Loucy (cell line): Measurements from ENCODE around the gene MYO1H.
"Not testable (repeated sequence)": the region's sequence is repeated elsewhere in the genome, so short reads cannot be mapped to it uniquely, and the experiment has no call there.

Experiments used
- H2AFZ ChIP-seq: fragments of 200-600 bp; sonication (generic); 2 replicates; pipeline ENCODE4 v1.6.0; 2016; ENCODE audit warnings: antibody characterized with exemption, mild to moderate bottlenecking, low read length, moderate library complexity
- H3F3A ChIP-seq: fragments of 200-600 bp; 2 replicates; pipeline ENCODE4 v1.6.0; 2016; ENCODE audit warnings: antibody characterized with exemption, low read depth, mild to moderate bottlenecking
- H3K27me3 ChIP-seq: fragments of 200-600 bp; sonication (generic); 2 replicates; pipeline ENCODE4 v1.6.1; 2014; ENCODE audit warnings: low read length, mild to moderate bottlenecking; ENCODE audit not compliant: insufficient read depth, poor library complexity, severe bottlenecking
- H3K36me3 ChIP-seq: fragments of 200-600 bp; sonication (generic); 2 replicates; pipeline ENCODE4 v1.6.1; 2016; ENCODE audit warnings: low read length; ENCODE audit not compliant: insufficient read depth
- H3K4me1 ChIP-seq: fragments of 200-600 bp; sonication (generic); 2 replicates; pipeline ENCODE4 v1.5.1; 2014; ENCODE audit warnings: low read length, mild to moderate bottlenecking; ENCODE audit not compliant: insufficient read depth, poor library complexity, severe bottlenecking
- H3K4me2 ChIP-seq: fragments of 200-600 bp; sonication (generic); 2 replicates; pipeline ENCODE4 v1.6.0; 2014; ENCODE audit warnings: antibody characterized with exemption, low read length, low read depth, mild to moderate bottlenecking; ENCODE audit not compliant: poor library complexity, severe bottlenecking
- H3K4me3 ChIP-seq: fragments of 200-600 bp; sonication (generic); 2 replicates; pipeline ENCODE4 v1.5.1; 2014; ENCODE audit warnings: low read length, mild to moderate bottlenecking, mixed read lengths; ENCODE audit not compliant: poor library complexity, severe bottlenecking
- H3K79me2 ChIP-seq: fragments of 200-600 bp; sonication (generic); 2 replicates; pipeline ENCODE4 v1.6.1; 2014; ENCODE audit warnings: low read length; ENCODE audit not compliant: insufficient read depth
- H3K9ac ChIP-seq: fragments of 200-600 bp; sonication (generic); 2 replicates; pipeline ENCODE4 v1.6.0; 2014; ENCODE audit warnings: mild to moderate bottlenecking, low read depth, low read length, moderate library complexity; ENCODE audit not compliant: poor library complexity, severe bottlenecking
- H3K9me2 ChIP-seq: fragments of 200-600 bp; sonication (generic); replicated peaks from 2 replicates; pipeline ENCODE4 v1.6.1; 2016; ENCODE audit warnings: low read depth, low read length, mixed read lengths
- H3K9me3 ChIP-seq: fragments of 200-600 bp; sonication (generic); 2 replicates; pipeline ENCODE4 v1.6.1; 2014; ENCODE audit warnings: mild to moderate bottlenecking, antibody characterized with exemption, low read length, low read depth; ENCODE audit not compliant: insufficient read depth
- H4K20me1 ChIP-seq: fragments of 200-600 bp; sonication (generic); 2 replicates; pipeline ENCODE4 v1.6.0; 2014; ENCODE audit warnings: antibody characterized with exemption, low read length, mild to moderate bottlenecking; ENCODE audit not compliant: insufficient read depth, poor library complexity, severe bottlenecking
- EZH2phosphoT487 ChIP-seq: fragments of 200-600 bp; IDR thresholded peaks from 2 replicates; pipeline ENCODE4 v1.6.1; 2018; ENCODE audit warnings: antibody characterized with exemption, mild to moderate bottlenecking, moderate library complexity, borderline replicate concordance
- TF ChIP-seq, protein P1 (sequence below): fragments of 200-600 bp; sonication (generic); conservative IDR thresholded peaks from 2 replicates; pipeline ENCODE4 v1.5.1; 2014; ENCODE audit warnings: mild to moderate bottlenecking, antibody characterized with exemption, low read length

The MYO1H gene

DNA sequence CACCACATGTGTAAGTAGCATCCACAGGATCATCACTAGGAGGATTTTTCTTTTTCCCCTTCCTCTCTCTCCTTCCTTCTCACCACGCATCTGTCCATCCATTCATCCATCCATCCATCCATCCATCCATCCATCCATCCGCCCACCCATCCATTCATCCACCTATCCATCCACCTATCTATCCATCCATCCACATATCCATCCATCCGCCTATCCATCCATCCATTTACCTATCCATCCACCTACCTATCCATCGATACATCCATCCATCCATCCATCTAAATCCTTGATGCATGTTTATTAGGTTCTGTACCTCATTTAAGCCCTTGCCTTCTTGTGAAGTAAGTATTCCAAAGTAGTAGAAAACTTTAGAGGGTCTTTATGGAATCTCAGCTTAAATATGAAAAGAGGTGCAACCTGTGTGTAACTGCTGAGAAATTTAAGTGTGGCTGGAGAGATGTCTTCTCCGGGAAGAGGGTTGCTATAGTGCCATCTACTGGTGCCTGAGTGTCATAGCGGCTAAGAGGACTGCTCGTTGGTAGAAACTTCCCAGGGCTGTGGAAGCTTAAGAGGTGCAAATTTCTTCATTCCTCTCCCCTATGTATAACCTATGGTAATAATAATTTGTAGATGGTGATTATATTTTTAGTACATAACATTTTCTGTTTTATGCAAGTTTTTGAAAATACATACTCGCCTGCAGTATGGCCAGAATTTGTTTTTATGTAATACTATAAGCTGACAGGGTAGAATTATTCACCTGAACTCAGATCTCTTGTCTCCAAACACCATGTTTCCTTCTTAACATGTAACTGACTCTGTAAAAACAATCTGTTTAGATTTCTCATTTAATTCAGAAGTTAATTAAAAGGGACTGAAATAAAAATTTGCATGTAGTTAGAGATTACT is 46.0 kb downstream of the MYO1H start:
- no peak overlapping the region for H3K4me2 ChIP-seq
- no peaks in the 10 kb centered on the region for H3K4me1 ChIP-seq
- no peaks in the 10 kb centered on the region for H3K9me2 ChIP-seq
- no peak overlapping the region for H2AFZ ChIP-seq
- no peaks in the 10 kb centered on the region for H3F3A ChIP-seq
- no peaks in the 10 kb centered on the region for H3K27me3 ChIP-seq
- H3K36me3 ChIP-seq = no peaks in the 10 kb centered on the region
- no peaks in the 10 kb centered on the region for H3K79me2 ChIP-seq
- no peaks in the 10 kb centered on the region for H3K9me3 ChIP-seq
- no peak for TF ChIP-seq EZH2phosphoT487
- TF ChIP-seq, protein P1, sequence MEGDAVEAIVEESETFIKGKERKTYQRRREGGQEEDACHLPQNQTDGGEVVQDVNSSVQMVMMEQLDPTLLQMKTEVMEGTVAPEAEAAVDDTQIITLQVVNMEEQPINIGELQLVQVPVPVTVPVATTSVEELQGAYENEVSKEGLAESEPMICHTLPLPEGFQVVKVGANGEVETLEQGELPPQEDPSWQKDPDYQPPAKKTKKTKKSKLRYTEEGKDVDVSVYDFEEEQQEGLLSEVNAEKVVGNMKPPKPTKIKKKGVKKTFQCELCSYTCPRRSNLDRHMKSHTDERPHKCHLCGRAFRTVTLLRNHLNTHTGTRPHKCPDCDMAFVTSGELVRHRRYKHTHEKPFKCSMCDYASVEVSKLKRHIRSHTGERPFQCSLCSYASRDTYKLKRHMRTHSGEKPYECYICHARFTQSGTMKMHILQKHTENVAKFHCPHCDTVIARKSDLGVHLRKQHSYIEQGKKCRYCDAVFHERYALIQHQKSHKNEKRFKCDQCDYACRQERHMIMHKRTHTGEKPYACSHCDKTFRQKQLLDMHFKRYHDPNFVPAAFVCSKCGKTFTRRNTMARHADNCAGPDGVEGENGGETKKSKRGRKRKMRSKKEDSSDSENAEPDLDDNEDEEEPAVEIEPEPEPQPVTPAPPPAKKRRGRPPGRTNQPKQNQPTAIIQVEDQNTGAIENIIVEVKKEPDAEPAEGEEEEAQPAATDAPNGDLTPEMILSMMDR = peak; percentile 95
- no peaks in the 10 kb centered on the region for H4K20me1 ChIP-seq
- H3K4me3 ChIP-seq = no peak overlapping the region
- no peak overlapping the region for H3K9ac ChIP-seq

DNA sequence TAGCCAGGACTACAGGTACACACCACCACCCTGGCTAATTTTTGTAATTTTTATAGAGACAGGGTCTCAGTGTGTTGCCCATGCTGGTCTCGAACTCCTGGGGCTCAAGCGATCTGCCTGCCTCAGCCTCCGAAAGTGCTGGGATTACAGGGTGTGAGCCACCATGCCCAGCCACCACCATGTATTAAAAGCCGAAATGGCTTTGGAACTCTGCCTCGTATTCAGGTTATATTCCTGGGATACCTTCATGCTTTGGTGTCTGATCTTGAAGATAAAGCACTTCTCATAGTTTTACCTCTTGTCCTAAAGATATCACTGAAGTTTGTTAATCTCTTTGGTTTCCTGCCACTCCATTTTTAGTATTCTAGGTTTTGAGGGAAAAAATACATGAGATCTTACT is 47.2 kb downstream of the MYO1H start:
- TF ChIP-seq EZH2phosphoT487 = no peak
- TF ChIP-seq, protein P1 = no peak
- H3K36me3 ChIP-seq = no peaks in the 10 kb centered on the region
- H2AFZ ChIP-seq = no peak overlapping the region
- H3K4me2 ChIP-seq = no peak overlapping the region
- H3K9ac ChIP-seq = no peak overlapping the region
- H4K20me1 ChIP-seq = no peaks in the 10 kb centered on the region
- H3F3A ChIP-seq = no peaks in the 10 kb centered on the region
- H3K4me3 ChIP-seq = no peak overlapping the region
- H3K9me2 ChIP-seq = no peaks in the 10 kb centered on the region
- H3K79me2 ChIP-seq = no peaks in the 10 kb centered on the region
- H3K27me3 ChIP-seq = no peaks in the 10 kb centered on the region
- no peaks in the 10 kb centered on the region for H3K9me3 ChIP-seq
- no peaks in the 10 kb centered on the region for H3K4me1 ChIP-seq

DNA sequence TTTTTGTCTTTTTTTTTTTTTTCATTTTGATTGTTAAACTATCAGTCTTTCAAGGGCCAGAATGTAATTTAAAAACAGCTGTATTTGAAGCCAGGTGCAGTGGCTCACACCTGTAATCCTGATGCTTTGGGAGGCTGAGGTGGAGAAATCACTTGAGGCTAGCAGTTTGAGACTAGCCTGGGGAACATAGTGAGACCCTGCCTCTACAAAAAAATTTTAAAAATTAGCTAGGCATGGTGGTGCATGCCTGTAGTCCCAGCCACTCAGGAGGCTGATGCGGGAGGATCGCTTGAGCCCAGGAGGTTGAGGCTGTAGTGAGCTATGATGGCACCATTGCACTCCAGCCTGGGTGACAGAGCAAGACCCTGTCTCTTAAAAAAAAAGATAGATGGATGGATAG is 57.1 kb downstream of the MYO1H start:
- H3F3A ChIP-seq, H3K4me3 ChIP-seq, H3K27me3 ChIP-seq, H4K20me1 ChIP-seq, H3K9ac ChIP-seq, H3K4me2 ChIP-seq, H3K9me3 ChIP-seq, H2AFZ ChIP-seq, H3K79me2 ChIP-seq, H3K4me1 ChIP-seq, H3K36me3 ChIP-seq, H3K9me2 ChIP-seq: not testable (repeated sequence)

DNA sequence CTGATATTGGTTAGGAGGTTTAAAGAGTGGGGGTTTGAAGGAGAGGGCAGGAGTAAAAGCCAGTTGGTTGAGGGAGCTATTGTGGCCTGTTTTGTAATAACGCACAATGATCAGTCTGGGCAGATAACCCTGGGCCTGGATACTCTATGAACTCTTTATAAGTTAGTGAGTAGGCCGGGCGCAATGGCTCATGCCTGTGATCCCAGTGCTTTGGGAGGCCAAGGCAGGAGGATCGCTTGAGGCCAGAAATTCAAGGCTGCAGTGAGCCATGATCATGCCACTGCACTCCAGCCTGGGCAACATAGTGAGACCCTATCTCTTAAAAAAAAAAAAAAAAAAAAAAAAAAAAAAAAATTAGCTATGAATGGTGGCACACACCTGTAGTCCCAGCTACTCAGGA is 58.4 kb downstream of the MYO1H start:
- not testable (repeated sequence) for H3K4me2 ChIP-seq, H3F3A ChIP-seq, H3K27me3 ChIP-seq, H3K9me3 ChIP-seq, H3K36me3 ChIP-seq, H3K9me2 ChIP-seq, H3K79me2 ChIP-seq, H4K20me1 ChIP-seq, H3K9ac ChIP-seq, H3K4me1 ChIP-seq, H2AFZ ChIP-seq, H3K4me3 ChIP-seq
